ENCODE data around the gene TGM3. TPM values are rescaled to one million over a fixed set of nuclear protein-coding genes. Genes with fewer than 3 reads are reported as not detected.

The TGM3 gene
- total RNA-seq, 1 donor from 2014 or later: not detected

GRCh38 chr20:2299301-2299700, 3.5 kb downstream of the TGM3 start:
- Mint-ChIP-seq H3K36me3 (ENCODE audit: low read depth, unreplicated experiment) (no peaks in the 10 kb centered on the region), H3K27me3 (ENCODE audit: unreplicated experiment) (peaks cover 3% of the 10 kb centered on the region), H3K9me3 (ENCODE audit: unreplicated experiment) (no peaks in the 10 kb centered on the region)

GRCh38 chr20:2300002-2300401, 4.2 kb downstream of the TGM3 start:
- DNase-seq (ENCODE audit: low spot score): no peak
- TF ChIP-seq CTCF (IDR thresholded peaks at IDR 0.05; ENCODE audit: unreplicated experiment): no peak
- H3K27ac Mint-ChIP-seq (ENCODE audit: unreplicated experiment): no peak overlapping the region
- no peaks in the 10 kb centered on the region for H3K36me3 Mint-ChIP-seq (ENCODE audit: low read depth, unreplicated experiment)
- H3K27me3 Mint-ChIP-seq (ENCODE audit: unreplicated experiment): peaks cover 3% of the 10 kb centered on the region
- no peak overlapping the region for H3K4me3 Mint-ChIP-seq (ENCODE audit: unreplicated experiment)
- no peaks in the 10 kb centered on the region for H3K9me3 Mint-ChIP-seq (ENCODE audit: unreplicated experiment)
- H3K4me1 Mint-ChIP-seq (ENCODE audit: unreplicated experiment): no peaks in the 10 kb centered on the region

More at GRCh38 chr20:2299301-2299700, 3.5 kb downstream of the TGM3 start:
- no peak for DNase-seq (ENCODE audit: low spot score)
- TF ChIP-seq CTCF (IDR thresholded peaks at IDR 0.05; ENCODE audit: unreplicated experiment): no peak
- peak overlapping the region; percentile 24 for H3K27ac Mint-ChIP-seq (ENCODE audit: unreplicated experiment)
- H3K4me1 Mint-ChIP-seq (ENCODE audit: unreplicated experiment): no peaks in the 10 kb centered on the region
- no peak overlapping the region for H3K4me3 Mint-ChIP-seq (ENCODE audit: unreplicated experiment)

GRCh38 chr20:2300420-2300819, 4.6 kb downstream of the TGM3 start:
- no peaks in the 10 kb centered on the region for H3K9me3 Mint-ChIP-seq (ENCODE audit: unreplicated experiment)
- no peaks in the 10 kb centered on the region for H3K4me1 Mint-ChIP-seq (ENCODE audit: unreplicated experiment)
- no peak for DNase-seq (ENCODE audit: low spot score)
- H3K27me3 Mint-ChIP-seq (ENCODE audit: unreplicated experiment): peaks cover 3% of the 10 kb centered on the region
- H3K4me3 Mint-ChIP-seq (ENCODE audit: unreplicated experiment): no peak overlapping the region
- H3K27ac Mint-ChIP-seq (ENCODE audit: unreplicated experiment): no peak overlapping the region
- no peak for TF ChIP-seq CTCF (IDR thresholded peaks at IDR 0.05; ENCODE audit: unreplicated experiment)
- H3K36me3 Mint-ChIP-seq (ENCODE audit: low read depth, unreplicated experiment): no peaks in the 10 kb centered on the region

GRCh38 chr20:2301164-2301622, 5.4 kb downstream of the TGM3 start:
- H3K27ac Mint-ChIP-seq (ENCODE audit: unreplicated experiment): no peak overlapping the region
- no peaks in the 10 kb centered on the region for H3K4me1 Mint-ChIP-seq (ENCODE audit: unreplicated experiment)
- no peak for DNase-seq (ENCODE audit: low spot score)
- H3K36me3 Mint-ChIP-seq (ENCODE audit: low read depth, unreplicated experiment): no peaks in the 10 kb centered on the region
- no peaks in the 10 kb centered on the region for H3K9me3 Mint-ChIP-seq (ENCODE audit: unreplicated experiment)
- H3K27me3 Mint-ChIP-seq (ENCODE audit: unreplicated experiment): peaks cover 3% of the 10 kb centered on the region
- no peak overlapping the region for H3K4me3 Mint-ChIP-seq (ENCODE audit: unreplicated experiment)
- TF ChIP-seq CTCF (IDR thresholded peaks at IDR 0.05; ENCODE audit: unreplicated experiment): no peak

- TF ChIP-seq CTCF (IDR thresholded peaks at IDR 0.05; ENCODE audit: unreplicated experiment): no peak
- no peaks in the 10 kb centered on the region for H3K36me3 Mint-ChIP-seq (ENCODE audit: low read depth, unreplicated experiment)
- no peaks in the 10 kb centered on the region for H3K4me1 Mint-ChIP-seq (ENCODE audit: unreplicated experiment)
- no peak overlapping the region for H3K27ac Mint-ChIP-seq (ENCODE audit: unreplicated experiment)
- H3K9me3 Mint-ChIP-seq (ENCODE audit: unreplicated experiment): no peaks in the 10 kb centered on the region
- peaks cover 3% of the 10 kb centered on the region for H3K27me3 Mint-ChIP-seq (ENCODE audit: unreplicated experiment)
- no peak for DNase-seq (ENCODE audit: low spot score)
- no peak overlapping the region for H3K4me3 Mint-ChIP-seq (ENCODE audit: unreplicated experiment)
These were observed 6.7 kb downstream of the TGM3 start for GRCh38 chr20:2302384-2303060.
